B cell (primary cell): Measurements from ENCODE around the gene HOXD9. TPM values are rescaled to one million over a fixed set of nuclear protein-coding genes. Genes with fewer than 3 reads are reported as not detected.

Source experiments
- ATAC-seq: fragments of 200-7000 bp; cut with Tn5 transposase; one replicate; pipeline ENCODE4 v1.10.0; 2021; ENCODE audit warnings: low read depth, mild to moderate bottlenecking, moderate number of reproducible peaks, moderate library complexity
- CTCF ChIA-PET: fragments of 350-600 bp; sonication (Branson Sonifier 250); formaldehyde crosslinking; loops from one replicate; lab custom pipeline; 2021; ENCODE audit warnings: antibody characterized with exemption, inconsistent platforms; lab: Charles Lee
- POLR2A ChIA-PET: fragments of 350-600 bp; sonication (Branson Sonifier 250); formaldehyde crosslinking; loops from one replicate; lab custom pipeline; 2021; ENCODE audit warnings: antibody characterized with exemption; lab: Charles Lee
- DNase-seq: peaks from one replicate; pipeline ENCODE4 v3.0.0; 2013
- H2AFZ ChIP-seq: 2 replicates; pipeline ENCODE4 v1.6.1; 2012; ENCODE audit warnings: mild to moderate bottlenecking, low read depth, low read length; ENCODE audit not compliant: insufficient read depth, poor library complexity, severe bottlenecking
- H3K27ac ChIP-seq, 2 donors: 1 replicate in 1 of 2; 2 replicates in 1 of 2; pipeline ENCODE4 v1.5.1; 2012 to 2013; ENCODE audit warnings: low read length in 2 of 2, mild to moderate bottlenecking in 2 of 2, moderate library complexity in 1 of 2
- H3K27me3 ChIP-seq, 4 experiments: fragments of 200-600 bp in 1 of 4; sonication (generic) in 1 of 4; replicated peaks in 1 of 4; 1 replicate in 2 of 4; 2 replicates in 2 of 4; pipeline versions ENCODE4 v1.6.1 to v1.7.0; 2013 to 2016; ENCODE audit warnings: low read length in 3 of 4, mild to moderate bottlenecking in 2 of 4, mixed read lengths in 1 of 4, moderate library complexity in 1 of 4; ENCODE audit not compliant: insufficient read depth in 4 of 4, control insufficient read depth in 3 of 4; ENCODE audit errors: control extremely low read depth in 1 of 4
- H3K36me3 ChIP-seq, 2 experiments: replicated peaks in 1 of 2; 1 replicate in 1 of 2; 2 replicates in 1 of 2; pipeline versions ENCODE4 v1.6.1 to v1.7.1; 2013; ENCODE audit warnings: low read length in 1 of 2; ENCODE audit not compliant: insufficient read depth in 2 of 2, control insufficient read depth in 1 of 2; ENCODE audit errors: control extremely low read depth in 1 of 2, extremely low read depth in 1 of 2
- H3K4me1 ChIP-seq, 2 donors: fragments of 200-600 bp in 1 of 2; sonication (generic) in 1 of 2; 1 replicate in 1 of 2; 2 replicates in 1 of 2; pipeline versions ENCODE4 v1.5.1 to v1.6.1; 2013 to 2017; ENCODE audit warnings: low read length in 2 of 2; ENCODE audit not compliant: control insufficient read depth in 2 of 2, insufficient read depth in 2 of 2
- H3K4me2 ChIP-seq: replicated peaks from 2 replicates; pipeline ENCODE3; 2012; ENCODE audit warnings: mild to moderate bottlenecking, low read depth, low read length; ENCODE audit not compliant: poor library complexity, severe bottlenecking
- H3K4me3 ChIP-seq, 5 experiments: fragments of 200-600 bp in 1 of 5; sonication (generic) in 1 of 5; 1 replicate in 3 of 5; 2 replicates in 2 of 5; pipeline versions ENCODE4 v1.5.1 to v1.7.0; 2011 to 2016; ENCODE audit warnings: low read length in 4 of 5, mild to moderate bottlenecking in 4 of 5, low read depth in 2 of 5, control low read depth in 1 of 5, moderate library complexity in 1 of 5; ENCODE audit not compliant: insufficient read depth in 1 of 5; ENCODE audit errors: control extremely low read depth in 1 of 5, extremely low read depth in 1 of 5
- H3K79me2 ChIP-seq: fragments of 200-600 bp; sonication (generic); one replicate; pipeline ENCODE4 v1.6.0; 2016; ENCODE audit warnings: low read length; ENCODE audit not compliant: control insufficient read depth, insufficient read depth
- H3K9ac ChIP-seq: fragments of 200-600 bp; sonication (generic); 2 replicates; pipeline ENCODE4 v1.6.1; 2017; ENCODE audit warnings: mild to moderate bottlenecking, low read length, moderate library complexity
- H3K9me3 ChIP-seq, 3 donors: one replicate each; pipeline versions ENCODE4 v1.6.1 to v1.7.1; 2013; ENCODE audit warnings: low read length in 2 of 3; ENCODE audit not compliant: control insufficient read depth in 2 of 3, insufficient read depth in 1 of 3; ENCODE audit errors: control extremely low read depth in 1 of 3
- H4K20me1 ChIP-seq: 2 replicates; pipeline ENCODE4 v1.6.0; 2012; ENCODE audit warnings: mild to moderate bottlenecking, low read length; ENCODE audit not compliant: insufficient read depth, control insufficient read depth, poor library complexity, severe bottlenecking
- H3K27ac Mint-ChIP-seq: one replicate; pipeline ENCODE4 v1.8.0; 2021; ENCODE audit warnings: mixed read lengths
- H3K27me3 Mint-ChIP-seq: one replicate; pipeline ENCODE4 v1.8.0; 2021; ENCODE audit warnings: mixed read lengths
- H3K4me1 Mint-ChIP-seq: one replicate; pipeline ENCODE4 v1.8.0; 2021; ENCODE audit warnings: mixed read lengths
- H3K4me3 Mint-ChIP-seq: one replicate; pipeline ENCODE4 v1.8.0; 2021; ENCODE audit warnings: mixed read lengths
- H3K9me3 Mint-ChIP-seq: one replicate; pipeline ENCODE4 v1.8.0; 2022; ENCODE audit warnings: mixed read lengths; ENCODE audit not compliant: insufficient read depth
- EZH2 ChIP-seq: IDR thresholded peaks from 2 replicates; pipeline ENCODE4 v1.6.1; 2012; ENCODE audit warnings: borderline replicate concordance, low read depth, mild to moderate bottlenecking, moderate library complexity, low read length; ENCODE audit not compliant: insufficient read depth, poor library complexity, severe bottlenecking
- WGBS: methylation state at CpG from one replicate; pipeline ENCODE4 v1.1.5; 2013; ENCODE audit warnings: missing lambda C conversion rate; ENCODE audit not compliant: insufficient coverage; 5-methylcytosine and 5-hydroxymethylcytosine counted together
- intact Hi-C: fragments of 100-400 bp; cut with micrococcal nuclease; formaldehyde crosslinking; loops from one replicate; pipeline ENCODE4 v1.10.0; 2022
- polyA plus RNA-seq: library from polyadenylated mRNA; depleted of rRNA; stranded (reverse); fragments of >200 nt; gene quantifications from 2 replicates; pipeline ENCODE4 v1.2.3, GENCODE V29; 2012
- total RNA-seq, 2 donors: library from RNA; stranded (reverse); fragments of 120-200 nt in 1 of 2; gene quantifications; 1 replicate in 1 of 2; 2 replicates in 1 of 2; pipeline versions ENCODE4 v1.2.3 to v1.2.4, GENCODE V29; 2013 to 2022
- TF ChIP-seq, protein P1 (sequence below): fragments of 200-600 bp; IDR thresholded peaks from one replicate; pipeline ENCODE4 v1.8.0; 2022; ENCODE audit warnings: antibody characterized with exemption, mild to moderate bottlenecking

Gene HOXD9
- total and polyA plus RNA-seq, 2 donors (not counting 1 experiment from before 2014, with no cell fraction given), result not detected

DNA sequence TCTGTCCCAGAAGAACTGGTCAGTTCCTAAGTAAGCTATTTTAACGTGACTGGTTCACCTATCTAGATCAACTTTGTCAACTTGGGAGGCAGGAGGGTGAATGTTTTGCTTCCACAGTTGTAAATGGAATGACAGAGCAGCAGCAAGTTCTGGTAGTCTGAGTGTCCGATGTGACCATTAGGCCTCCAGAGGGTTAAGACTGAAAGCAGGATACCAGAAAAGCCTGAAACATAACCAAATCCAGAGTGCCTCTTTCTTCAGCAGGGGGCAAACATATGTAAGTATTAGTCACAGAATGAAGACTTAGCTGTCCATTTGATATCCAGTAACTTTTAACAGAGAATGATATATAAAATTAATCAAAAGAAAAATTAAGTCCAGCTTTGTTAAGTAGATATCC is 43.8 kb downstream of the HOXD9 start:
- Mint-ChIP-seq H3K27me3 (peaks cover 78% of the 10 kb centered on the region), H3K4me1 (peaks cover 6% of the 10 kb centered on the region), H3K4me3 (no peak overlapping the region), H3K27ac (no peak overlapping the region), H3K9me3 (no peaks in the 10 kb centered on the region)
- CTCF ChIA-PET, result no interaction called here
- Histone ChIP-seq H3K4me1 (peaks cover 4 to 11% of the 10 kb centered on the region in 2 donors), H3K9me3 (peaks cover 0 to 43% (median 0%) of the 10 kb centered on the region in 3 donors), H3K27ac (no peak overlapping the region), H3K79me2 (no peaks in the 10 kb centered on the region), H3K27me3 (peaks cover 0 to 81% (median 57%) of the 10 kb centered on the region in 4 experiments), H3K4me2 (no peak overlapping the region), H3K4me3 (no peak overlapping the region), H3K9ac (no peak overlapping the region), H2AFZ (no peak overlapping the region), H4K20me1 (no peaks in the 10 kb centered on the region), H3K36me3 (no peaks in the 10 kb centered on the region)
- DNase-seq (no peak), ATAC-seq (no peak)
- no peak for TF ChIP-seq EZH2
- TF ChIP-seq, protein P1, sequence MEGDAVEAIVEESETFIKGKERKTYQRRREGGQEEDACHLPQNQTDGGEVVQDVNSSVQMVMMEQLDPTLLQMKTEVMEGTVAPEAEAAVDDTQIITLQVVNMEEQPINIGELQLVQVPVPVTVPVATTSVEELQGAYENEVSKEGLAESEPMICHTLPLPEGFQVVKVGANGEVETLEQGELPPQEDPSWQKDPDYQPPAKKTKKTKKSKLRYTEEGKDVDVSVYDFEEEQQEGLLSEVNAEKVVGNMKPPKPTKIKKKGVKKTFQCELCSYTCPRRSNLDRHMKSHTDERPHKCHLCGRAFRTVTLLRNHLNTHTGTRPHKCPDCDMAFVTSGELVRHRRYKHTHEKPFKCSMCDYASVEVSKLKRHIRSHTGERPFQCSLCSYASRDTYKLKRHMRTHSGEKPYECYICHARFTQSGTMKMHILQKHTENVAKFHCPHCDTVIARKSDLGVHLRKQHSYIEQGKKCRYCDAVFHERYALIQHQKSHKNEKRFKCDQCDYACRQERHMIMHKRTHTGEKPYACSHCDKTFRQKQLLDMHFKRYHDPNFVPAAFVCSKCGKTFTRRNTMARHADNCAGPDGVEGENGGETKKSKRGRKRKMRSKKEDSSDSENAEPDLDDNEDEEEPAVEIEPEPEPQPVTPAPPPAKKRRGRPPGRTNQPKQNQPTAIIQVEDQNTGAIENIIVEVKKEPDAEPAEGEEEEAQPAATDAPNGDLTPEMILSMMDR, result no peak
- intact Hi-C loops, result no loop called here
- WGBS, result no CpG with 5 or more reads among the region's 2 CpGs
- POLR2A ChIA-PET, result no interaction called here

DNA sequence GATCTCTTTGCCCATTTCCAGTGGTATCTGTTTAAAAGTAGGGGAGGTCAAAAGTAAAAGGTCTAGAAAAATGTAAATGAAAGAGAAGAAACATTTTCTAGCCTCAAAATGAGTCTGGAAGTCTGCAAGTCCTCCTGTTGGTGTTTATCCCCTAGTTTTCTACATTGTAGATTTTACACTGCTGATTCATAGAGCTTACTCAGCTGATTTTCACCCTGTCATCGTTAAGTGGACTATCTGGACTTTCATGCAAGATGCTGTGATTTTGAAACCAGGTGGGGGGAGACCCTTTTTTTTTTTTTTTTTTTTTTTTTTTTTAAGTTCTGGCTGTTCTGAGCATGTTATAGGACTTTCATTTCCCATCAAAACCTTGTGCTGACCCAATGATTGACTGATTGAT is 44.9 kb downstream of the HOXD9 start:
- H3K4me1 Mint-ChIP-seq, result peaks cover 6% of the 10 kb centered on the region
- Histone ChIP-seq H3K9me3 (peaks cover 0 to 47% (median 0%) of the 10 kb centered on the region in 3 donors), H3K27ac (no peak overlapping the region), H3K27me3 (peaks cover 0 to 82% (median 53%) of the 10 kb centered on the region in 4 experiments), H3K79me2 (no peaks in the 10 kb centered on the region), H2AFZ (no peak overlapping the region), H3K4me3 (no peak overlapping the region), H3K4me1 (peaks cover 4 to 11% of the 10 kb centered on the region in 2 donors), H3K36me3 (no peaks in the 10 kb centered on the region), H3K4me2 (no peak overlapping the region), H3K9ac (no peak overlapping the region), H4K20me1 (no peaks in the 10 kb centered on the region)
- H3K4me3 Mint-ChIP-seq, result no peak overlapping the region
- ChIA-PET POLR2A (no interaction called here), CTCF (no interaction called here)
- no peak overlapping the region for H3K27ac Mint-ChIP-seq
- no CpG with 5 or more reads among the region's 1 CpG for WGBS
- no peak for TF ChIP-seq EZH2
- TF ChIP-seq, protein P1, result no peak
- H3K9me3 Mint-ChIP-seq, result no peaks in the 10 kb centered on the region
- intact Hi-C loops, result no loop called here
- DNase-seq (no peak), ATAC-seq (no peak)
- peaks cover 73% of the 10 kb centered on the region for H3K27me3 Mint-ChIP-seq
